ENCODE data around the gene AMN1.
"Not testable (repeated sequence)": the region's sequence is repeated elsewhere in the genome, so short reads cannot be mapped to it uniquely, and the experiment has no call there.

Gene AMN1

GRCh38 chr12:31682136-31682962 lies 46.5 kb downstream of the AMN1 start:
- DNase-seq (ENCODE audit: low read depth) = peak; percentile 94
- H3K4me3 ChIP-seq (ENCODE audit: low read depth, low read length) = no peak overlapping the region
- TF ChIP-seq CTCF (IDR thresholded peaks at IDR 0.05; ENCODE audit: insufficient read depth, low read depth, low read length, missing control alignments) = peak; percentile 81

- TF ChIP-seq CTCF (IDR thresholded peaks at IDR 0.05; ENCODE audit: insufficient read depth, low read depth, low read length, missing control alignments) = no peak
- no peak for DNase-seq (ENCODE audit: low read depth)
Observed at GRCh38 chr12:31672521-31672920, 56.3 kb downstream of the AMN1 start.

GRCh38 chr12:31669582-31669981 lies 59.2 kb downstream of the AMN1 start:
- not testable (repeated sequence) for H3K4me3 ChIP-seq (ENCODE audit: low read depth, low read length); DNase-seq (ENCODE audit: low read depth)

More at GRCh38 chr12:31672521-31672920, 56.3 kb downstream of the AMN1 start:
- H3K4me3 ChIP-seq (ENCODE audit: low read depth, low read length) = no peak overlapping the region

GRCh38 chr12:31669020-31669419 lies 59.8 kb downstream of the AMN1 start:
- H3K4me3 ChIP-seq (ENCODE audit: low read depth, low read length) = no peak overlapping the region
- no peak for DNase-seq (ENCODE audit: low read depth)
- TF ChIP-seq CTCF (IDR thresholded peaks at IDR 0.05; ENCODE audit: insufficient read depth, low read depth, low read length, missing control alignments) = no peak

GRCh38 chr12:31664038-31664437 lies 64.8 kb downstream of the AMN1 start:
- no peak for TF ChIP-seq CTCF (IDR thresholded peaks at IDR 0.05; ENCODE audit: insufficient read depth, low read depth, low read length, missing control alignments)
- DNase-seq (ENCODE audit: low read depth) = no peak
- H3K4me3 ChIP-seq (ENCODE audit: low read depth, low read length) = no peak overlapping the region

GRCh38 chr12:31663576-31663975 lies 65.2 kb downstream of the AMN1 start:
- no peak overlapping the region for H3K4me3 ChIP-seq (ENCODE audit: low read depth, low read length)
- no peak for DNase-seq (ENCODE audit: low read depth)
- no peak for TF ChIP-seq CTCF (IDR thresholded peaks at IDR 0.05; ENCODE audit: insufficient read depth, low read depth, low read length, missing control alignments)

- no peak overlapping the region for H3K4me3 ChIP-seq (ENCODE audit: low read depth, low read length)
- no peak for TF ChIP-seq CTCF (IDR thresholded peaks at IDR 0.05; ENCODE audit: insufficient read depth, low read depth, low read length, missing control alignments)
- DNase-seq (ENCODE audit: low read depth) = peak; percentile 76
Observed at GRCh38 chr12:31662176-31662849, 66.5 kb downstream of the AMN1 start.
